HepG2 (cell line): Measurements from ENCODE around the gene SEC31A. TPM values are rescaled to one million over a fixed set of nuclear protein-coding genes. Genes with fewer than 3 reads are reported as not detected.
A peak's percentile ranks its signal among the peaks of the same experiment; 100 is the strongest.

Source experiments
- ATAC-seq: fragments of 200-7000 bp; cut with Tn5 transposase; 3 replicates; pipeline ENCODE4 v1.9.1; 2020; ENCODE audit warnings: mild to moderate bottlenecking, moderate library complexity
- BruUV-seq: library from RNA; stranded (reverse); fragments of 400-500 nt; replicated peaks from 2 replicates; lab custom pipeline; 2021; lab: Mats Ljungman, UMichigan
- CTCF ChIA-PET: fragments of 300-600 bp; formaldehyde crosslinking; extraction: SDS; loops from one replicate; lab custom pipeline; 2021; ENCODE audit warnings: low total read pairs, inconsistent platforms, low intra/inter-chr PET ratio; lab: Yijun Ruan, JAX
- POLR2A ChIA-PET: fragments of 350-600 bp; sonication (Branson Sonifier 250); formaldehyde crosslinking; loops from one replicate; lab custom pipeline; 2020; ENCODE audit warnings: antibody characterized with exemption, inconsistent platforms; lab: Yijun Ruan, JAX
- DNase-seq: peaks from one replicate; pipeline ENCODE4 v3.0.0-alpha.2; 2015; ENCODE audit warnings: low spot score
- FAIRE-seq: peaks from 3 replicates; lab custom pipeline; 2011; peaks lifted over from hg19 to GRCh38; lab: Jason Lieb, UNC
- H2AFZ ChIP-seq: one replicate; pipeline ENCODE4 v1.6.1; 2011; ENCODE audit warnings: low read length, inconsistent platforms
- H3K27ac ChIP-seq: fragments of 300-600 bp; 3 replicates; pipeline ENCODE4 v1.8.0; 2011; ENCODE audit warnings: mixed run types, mild to moderate bottlenecking, mixed read lengths, low read length, inconsistent platforms; ENCODE audit not compliant: insufficient read depth; ENCODE audit errors: extremely low read length
- H3K27me3 ChIP-seq, 2 experiments: fragments of 200-600 bp in 1 of 2; 2 replicates in 1 of 2; 3 replicates in 1 of 2; pipeline versions ENCODE4 v1.6.0 to v1.8.0; 2011; ENCODE audit warnings: low read length in 2 of 2, mild to moderate bottlenecking in 2 of 2, moderate library complexity in 2 of 2, inconsistent platforms in 1 of 2; ENCODE audit not compliant: insufficient read depth in 2 of 2, control insufficient read depth in 1 of 2
- H3K36me3 ChIP-seq, 2 experiments: fragments of 200-600 bp in 1 of 2; replicated peaks in 1 of 2; 2 replicates in 1 of 2; 3 replicates in 1 of 2; pipeline versions ENCODE4 v1.5.1 to v1.8.0; 2011; ENCODE audit warnings: low read length in 2 of 2, inconsistent platforms in 1 of 2; ENCODE audit not compliant: insufficient read depth in 2 of 2, control insufficient read depth in 1 of 2
- H3K4me1 ChIP-seq: 2 replicates; pipeline ENCODE4 v1.5.1; 2012; ENCODE audit warnings: low read length, inconsistent platforms; ENCODE audit not compliant: insufficient read depth
- H3K4me2 ChIP-seq: 2 replicates; pipeline ENCODE4 v1.6.0; 2011; ENCODE audit warnings: low read depth, low read length, inconsistent platforms
- H3K4me3 ChIP-seq, 3 experiments: fragments of 200-600 bp in 1 of 3; sonication (generic), shearing (Covaris generic) in 1 of 3; replicated peaks in 1 of 3; 2 replicates each; pipeline ENCODE4 v1.5.1; 2011 to 2016; ENCODE audit warnings: low read length in 3 of 3, inconsistent platforms in 2 of 3, low read depth in 2 of 3, mild to moderate bottlenecking in 2 of 3, control low read depth in 1 of 3, mixed read lengths in 1 of 3; ENCODE audit not compliant: insufficient read depth in 1 of 3
- H3K79me2 ChIP-seq: one replicate; pipeline ENCODE4 v1.6.1; 2011; ENCODE audit warnings: low read length, inconsistent platforms; ENCODE audit not compliant: insufficient read depth
- H3K9ac ChIP-seq: 2 replicates; pipeline ENCODE4 v1.6.0; 2011; ENCODE audit warnings: mild to moderate bottlenecking, low read depth, low read length, inconsistent platforms; ENCODE audit not compliant: insufficient read depth
- H3K9me3 ChIP-seq: 2 replicates; pipeline ENCODE4 v1.5.1; 2012; ENCODE audit warnings: mild to moderate bottlenecking, low read length
- H4K20me1 ChIP-seq: 2 replicates; pipeline ENCODE4 v1.6.0; 2011; ENCODE audit warnings: inconsistent platforms, mild to moderate bottlenecking, low read length, moderate library complexity; ENCODE audit not compliant: insufficient read depth
- ATAD3A ChIP-seq: sonication (generic); formaldehyde crosslinking; IDR thresholded peaks from 2 replicates; pipeline ENCODE4 v1.4.0; 2020; ENCODE audit warnings: missing genetic modification reagents
- CENPT ChIP-seq: sonication (generic); formaldehyde crosslinking; IDR thresholded peaks from 2 replicates; pipeline ENCODE4 v1.8.0; 2022; ENCODE audit warnings: low read depth, mild to moderate bottlenecking, moderate library complexity, missing genetic modification reagents
- CHD4 ChIP-seq: fragments of 200-600 bp; sonication (generic); IDR thresholded peaks from 2 replicates; pipeline ENCODE4 v1.7.0; 2017; ENCODE audit warnings: mild to moderate bottlenecking, low read length, borderline replicate concordance
- HNRNPLL ChIP-seq: fragments of 200-400 bp; formaldehyde crosslinking; IDR thresholded peaks from 2 replicates; pipeline ENCODE4 v1.6.1; 2017; ENCODE audit warnings: mild to moderate bottlenecking, low read depth, low read length; ENCODE audit not compliant: poor library complexity, severe bottlenecking
- NFRKB ChIP-seq: fragments of 450-650 bp; IDR thresholded peaks from 2 replicates; pipeline ENCODE4 v1.6.1; 2017
- PITX1 ChIP-seq: sonication (generic); formaldehyde crosslinking; IDR thresholded peaks from 2 replicates; pipeline ENCODE4 v1.5.1; 2020; ENCODE audit warnings: mild to moderate bottlenecking, missing genetic modification reagents
- POLR2AphosphoS2 ChIP-seq: IDR thresholded peaks from 2 replicates; pipeline ENCODE4 v1.6.1; 2011; ENCODE audit warnings: low read depth, low read length, improper control_type of control experiment
- RARA ChIP-seq: IDR thresholded peaks from 2 replicates; pipeline ENCODE4 v1.6.1; 2016; ENCODE audit warnings: missing genetic modification reagents, missing compliant biosample characterization
- RFX3 ChIP-seq: IDR thresholded peaks from 2 replicates; pipeline ENCODE4 v1.6.1; 2016; ENCODE audit warnings: missing biosample characterization, missing genetic modification reagents
- SAFB2 ChIP-seq: sonication (generic); formaldehyde crosslinking; IDR thresholded peaks from 2 replicates; pipeline ENCODE4 v1.5.1; 2020; ENCODE audit warnings: missing genetic modification reagents, low read depth, mild to moderate bottlenecking, borderline replicate concordance
- ZBTB1 ChIP-seq: sonication (generic); formaldehyde crosslinking; IDR thresholded peaks from 2 replicates; pipeline ENCODE4 v1.4.0; 2020; ENCODE audit warnings: missing genetic modification reagents, borderline replicate concordance
- ZNF180 ChIP-seq: sonication (generic); formaldehyde crosslinking; IDR thresholded peaks from 2 replicates; pipeline ENCODE4 v1.4.0; 2020; ENCODE audit warnings: low read depth, missing genetic modification reagents, borderline replicate concordance
- WGBS: methylation state at CpG from one replicate; pipeline ENCODE4 v1.1.6; 2017; ENCODE audit warnings: low lambda C conversion rate; 5-methylcytosine and 5-hydroxymethylcytosine counted together
- in situ Hi-C: cut with HindIII; loops from 2 replicates; pipeline ENCODE4 v1.10.0; 2017; ENCODE audit warnings: low pct_unique_long_range_greater_than_20kb; ENCODE audit not compliant: extremely low pct_ligation_motif_present
- intact Hi-C: fragments of 100-400 bp; cut with micrococcal nuclease; formaldehyde crosslinking; loops from one replicate; pipeline ENCODE4 v1.10.0; 2022; ENCODE audit not compliant: unreplicated experiment
- polyA plus RNA-seq, 8 experiments: library from polyadenylated mRNA; depleted of rRNA in 3 of 8; stranded (reverse) in 7 of 8; unstranded in 1 of 8; fragments of >200 nt; fragmentation: Illumina TruSeq in 4 of 8; extraction: Trizol in 4 of 8; gene quantifications; 2 replicates each; pipeline versions ENCODE4 v1.2.1 to v1.2.3, GENCODE V29; 2011 to 2016; ENCODE audit warnings: low read depth in 4 of 8, missing spikeins in 1 of 8, mixed read lengths in 1 of 8; ENCODE audit not compliant: insufficient read depth in 1 of 8
- total RNA-seq, 5 experiments: library from RNA; depleted of rRNA; stranded (reverse); fragments of >200 nt; fragmentation: Illumina TruSeq; extraction: Trizol; gene quantifications; 2 replicates each; pipeline ENCODE4 v1.2.3, GENCODE V29; 2016; ENCODE audit warnings: low read depth in 1 of 5
- TF ChIP-seq, protein P1 (sequence below): sonication (generic); formaldehyde crosslinking; IDR thresholded peaks from 2 replicates; pipeline ENCODE4 v1.5.1; 2020; ENCODE audit warnings: mild to moderate bottlenecking, missing genetic modification reagents, moderate library complexity
- TF ChIP-seq, protein P2 (sequence below): sonication (generic); formaldehyde crosslinking; IDR thresholded peaks from 2 replicates; pipeline ENCODE4 v1.5.0; 2020; ENCODE audit warnings: missing genetic modification reagents
- TF ChIP-seq, protein P3 (sequence below): sonication (generic); formaldehyde crosslinking; IDR thresholded peaks from 2 replicates; pipeline ENCODE4 v1.5.1; 2020; ENCODE audit warnings: missing genetic modification reagents, mild to moderate bottlenecking, borderline replicate concordance

SEC31A gene
- total and polyA plus RNA-seq, 2 of the 13 experiments (the other 11 are each of a cell fraction or from before 2014, with no cell fraction given), result 231 to 435 TPM

DNA sequence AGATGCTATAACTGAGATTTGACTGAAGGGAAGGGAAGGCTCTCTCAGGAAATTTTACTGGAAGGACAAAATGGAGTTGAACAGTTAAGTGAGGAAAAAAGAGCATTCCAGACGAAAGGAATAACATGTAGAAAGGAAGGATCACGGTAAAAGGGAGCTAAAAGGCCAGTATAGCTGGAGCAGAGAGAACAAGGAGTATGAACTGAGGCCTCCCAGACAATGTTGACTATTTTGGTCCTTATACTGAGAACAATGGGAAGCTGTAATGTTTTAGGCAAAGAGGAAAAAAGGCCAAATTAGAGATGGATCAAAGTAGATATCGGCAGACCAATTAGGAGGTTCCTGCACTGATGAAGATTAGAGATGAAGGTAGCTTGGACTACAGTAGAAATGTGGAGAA is 65.5 kb downstream of the SEC31A start:
- 0 out of 3 replicates have a peak, but pooled peaks have one; percentile 8 for ATAC-seq
- TF ChIP-seq POLR2AphosphoS2, result peak; percentile 70; the same call in 1 of the 2 replicates
- TF ChIP-seq, protein P1, sequence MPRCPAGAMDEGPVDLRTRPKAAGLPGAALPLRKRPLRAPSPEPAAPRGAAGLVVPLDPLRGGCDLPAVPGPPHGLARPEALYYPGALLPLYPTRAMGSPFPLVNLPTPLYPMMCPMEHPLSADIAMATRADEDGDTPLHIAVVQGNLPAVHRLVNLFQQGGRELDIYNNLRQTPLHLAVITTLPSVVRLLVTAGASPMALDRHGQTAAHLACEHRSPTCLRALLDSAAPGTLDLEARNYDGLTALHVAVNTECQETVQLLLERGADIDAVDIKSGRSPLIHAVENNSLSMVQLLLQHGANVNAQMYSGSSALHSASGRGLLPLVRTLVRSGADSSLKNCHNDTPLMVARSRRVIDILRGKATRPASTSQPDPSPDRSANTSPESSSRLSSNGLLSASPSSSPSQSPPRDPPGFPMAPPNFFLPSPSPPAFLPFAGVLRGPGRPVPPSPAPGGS (CRISPR knock-in tag), result no peak
- no peak for TF ChIP-seq SAFB2 (CRISPR knock-in tag)
- no peak for TF ChIP-seq RFX3
- TF ChIP-seq, protein P2, sequence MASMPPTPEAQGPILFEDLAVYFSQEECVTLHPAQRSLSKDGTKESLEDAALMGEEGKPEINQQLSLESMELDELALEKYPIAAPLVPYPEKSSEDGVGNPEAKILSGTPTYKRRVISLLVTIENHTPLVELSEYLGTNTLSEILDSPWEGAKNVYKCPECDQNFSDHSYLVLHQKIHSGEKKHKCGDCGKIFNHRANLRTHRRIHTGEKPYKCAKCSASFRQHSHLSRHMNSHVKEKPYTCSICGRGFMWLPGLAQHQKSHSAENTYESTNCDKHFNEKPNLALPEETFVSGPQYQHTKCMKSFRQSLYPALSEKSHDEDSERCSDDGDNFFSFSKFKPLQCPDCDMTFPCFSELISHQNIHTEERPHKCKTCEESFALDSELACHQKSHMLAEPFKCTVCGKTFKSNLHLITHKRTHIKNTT (CRISPR knock-in tag), result no peak
- intact Hi-C loops (no loop called here), in situ Hi-C loops (no loop called here)
- H3K36me3 ChIP-seq, result peaks cover 22 to 66% of the 10 kb centered on the region in 2 experiments
- H2AFZ ChIP-seq, result no peak overlapping the region
- H3K9me3 ChIP-seq, result no peaks in the 10 kb centered on the region
- ChIA-PET POLR2A (no interaction called here), CTCF (no interaction called here)
- WGBS, result 95% methylated on average over 3 of the region's 3 CpGs
- H3K27ac ChIP-seq, result no peak overlapping the region
- no peaks in the 10 kb centered on the region for H3K27me3 ChIP-seq
- H4K20me1 ChIP-seq, result no peaks in the 10 kb centered on the region; the same call in 1 of the 2 replicates
- H3K79me2 ChIP-seq, result no peaks in the 10 kb centered on the region
- BruUV-seq, result no TSS peak
- no peak overlapping the region for H3K4me3 ChIP-seq
- no peak for DNase-seq
- FAIRE-seq, result no peak
- H3K4me1 ChIP-seq, result no peaks in the 10 kb centered on the region
- H3K4me2 ChIP-seq, result no peak overlapping the region
- no peak overlapping the region for H3K9ac ChIP-seq

DNA sequence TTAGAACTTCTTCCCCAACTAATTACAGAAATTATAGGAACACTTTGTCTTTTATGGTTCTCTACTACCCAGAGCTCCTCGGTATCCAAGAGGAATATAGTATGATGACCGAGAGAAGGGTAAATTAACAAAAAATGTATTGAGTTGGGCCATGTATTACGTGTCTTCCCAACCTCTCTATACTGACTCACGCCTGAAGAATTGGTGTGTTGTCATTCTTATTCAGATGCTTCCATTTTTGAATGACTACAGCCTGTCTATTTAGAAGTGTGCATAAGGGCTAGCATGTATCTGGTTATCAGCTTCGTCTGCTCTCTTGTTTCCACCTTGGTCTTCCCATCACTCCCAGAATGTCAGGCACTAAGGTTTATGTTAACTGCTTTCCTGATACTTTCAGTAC is 67.9 kb downstream of the SEC31A start:
- in situ Hi-C loops, result no loop called here
- ChIA-PET CTCF (no interaction called here), POLR2A (no interaction called here)
- H3K36me3 ChIP-seq, result peaks cover 21 to 84% of the 10 kb centered on the region in 2 experiments
- H3K79me2 ChIP-seq, result no peaks in the 10 kb centered on the region
- H3K27me3 ChIP-seq, result no peaks in the 10 kb centered on the region
- FAIRE-seq (no peak), ATAC-seq (peak; percentile 10; the same call in 2 of the 3 replicates), DNase-seq (no peak)
- no peak overlapping the region for H3K4me3 ChIP-seq
- BruUV-seq, result no TSS peak
- no peaks in the 10 kb centered on the region; the same call in 1 of the 2 replicates for H4K20me1 ChIP-seq
- WGBS, result 98% methylated on average over 5 of the region's 5 CpGs
- H3K4me1 ChIP-seq, result no peaks in the 10 kb centered on the region
- H2AFZ ChIP-seq, result no peak overlapping the region
- no peaks in the 10 kb centered on the region for H3K9me3 ChIP-seq
- intact Hi-C loops, result no loop called here
- no peak overlapping the region for H3K27ac ChIP-seq
- H3K4me2 ChIP-seq, result no peak overlapping the region
- H3K9ac ChIP-seq, result no peak overlapping the region
- TF ChIP-seq ZNF180 (CRISPR knock-in tag), result no peak
- TF ChIP-seq RARA, result no peak
- no peak for TF ChIP-seq CENPT (CRISPR knock-in tag)
- no peak for TF ChIP-seq PITX1 (CRISPR knock-in tag)
- TF ChIP-seq NFRKB, result no peak
- TF ChIP-seq ATAD3A (CRISPR knock-in tag), result no peak
- no peak for TF ChIP-seq HNRNPLL
- no peak for TF ChIP-seq ZBTB1 (CRISPR knock-in tag)
- TF ChIP-seq, protein P3, sequence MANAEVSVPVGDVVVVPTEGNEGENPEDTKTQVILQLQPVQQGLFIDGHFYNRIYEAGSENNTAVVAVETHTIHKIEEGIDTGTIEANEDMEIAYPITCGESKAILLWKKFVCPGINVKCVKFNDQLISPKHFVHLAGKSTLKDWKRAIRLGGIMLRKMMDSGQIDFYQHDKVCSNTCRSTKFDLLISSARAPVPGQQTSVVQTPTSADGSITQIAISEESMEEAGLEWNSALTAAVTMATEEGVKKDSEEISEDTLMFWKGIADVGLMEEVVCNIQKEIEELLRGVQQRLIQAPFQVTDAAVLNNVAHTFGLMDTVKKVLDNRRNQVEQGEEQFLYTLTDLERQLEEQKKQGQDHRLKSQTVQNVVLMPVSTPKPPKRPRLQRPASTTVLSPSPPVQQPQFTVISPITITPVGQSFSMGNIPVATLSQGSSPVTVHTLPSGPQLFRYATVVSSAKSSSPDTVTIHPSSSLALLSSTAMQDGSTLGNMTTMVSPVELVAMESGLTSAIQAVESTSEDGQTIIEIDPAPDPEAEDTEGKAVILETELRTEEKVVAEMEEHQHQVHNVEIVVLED, result no peak
- TF ChIP-seq CHD4, result no peak
